Thyroid gland (tissue), 4 donors: ENCODE results near the gene DAGLA. TPM values are rescaled to one million over a fixed set of nuclear protein-coding genes. Genes with fewer than 3 reads are reported as not detected.
A peak's percentile ranks its signal among the peaks of the same experiment; 100 is the strongest.

ENCODE experiments used
- DNase-seq, 2 donors: peaks; one replicate each; pipeline ENCODE4 v3.0.0-alpha.2; 2019
- H3K27ac ChIP-seq, 3 donors: fragments of 200-600 bp; sonication (generic); 1 replicate in 2 of 3; 2 replicates in 1 of 3; pipeline ENCODE4 v1.5.1; 2016 to 2019; ENCODE audit warnings: mild to moderate bottlenecking in 1 of 3, moderate library complexity in 1 of 3
- H3K27me3 ChIP-seq: fragments of 200-600 bp; sonication (generic); one replicate; pipeline ENCODE4 v1.5.1; 2019
- H3K36me3 ChIP-seq, 2 donors: fragments of 200-600 bp; sonication (generic); one replicate each; pipeline ENCODE4 v1.5.1; 2016 to 2019
- H3K4me1 ChIP-seq, 2 donors: fragments of 200-600 bp; sonication (generic); one replicate each; pipeline ENCODE4 v1.5.1; 2017 to 2019
- H3K4me3 ChIP-seq, 3 donors: fragments of 200-600 bp; sonication (generic); replicated peaks in 1 of 3; 1 replicate in 2 of 3; 2 replicates in 1 of 3; pipeline ENCODE4 v1.5.1; 2016; ENCODE audit warnings: mild to moderate bottlenecking in 1 of 3
- H3K9me3 ChIP-seq: fragments of 200-600 bp; sonication (generic); one replicate; pipeline ENCODE4 v1.5.1; 2017
- CTCF ChIP-seq, 6 experiments: fragments of 200-600 bp in 3 of 6; fragments of 450-650 bp in 3 of 6; sonication (generic) in 3 of 6; IDR thresholded peaks; one replicate each; pipeline ENCODE4 v1.5.1; 2016 to 2019; ENCODE audit warnings: antibody characterized with exemption in 6 of 6, mild to moderate bottlenecking in 2 of 6, inconsistent platforms in 1 of 6, moderate library complexity in 1 of 6
- POLR2A ChIP-seq, 2 donors: fragments of 450-650 bp; IDR thresholded peaks; one replicate each; pipeline ENCODE4 v1.6.1; 2017; ENCODE audit warnings: antibody characterized with exemption in 2 of 2, mild to moderate bottlenecking in 2 of 2, moderate library complexity in 1 of 2
- WGBS, 2 donors: methylation state at CpG; one replicate each; pipeline ENCODE4 v1.1.5; 2017; 5-methylcytosine and 5-hydroxymethylcytosine counted together
- intact Hi-C: fragments of 100-400 bp; cut with DNase I; formaldehyde crosslinking; loops from one replicate; pipeline ENCODE4 v1.15.1; 2023
- total RNA-seq, 4 donors: library from RNA; depleted of rRNA; stranded (reverse); fragments of >200 nt; gene quantifications; one replicate each; pipeline ENCODE4 v1.2.3, GENCODE V29; 2016

The DAGLA gene
- total RNA-seq, 4 donors from 2014 or later = 1.7 to 2.8 (median 1.9) TPM

GRCh38 chr11:61733120-61733978, 53.2 kb downstream of the DAGLA start:
- DNase-seq = peak; percentile 88 to 89
- TF ChIP-seq CTCF (IDR thresholded peaks at IDR 0.05) (peak; percentile 91 to 100 (median 99)), POLR2A (IDR thresholded peaks at IDR 0.05) (no peak)
- H3K27ac ChIP-seq = no peak overlapping the region
- 25% methylated on average over 8 to 13 of the region's 13 CpGs for WGBS, 2 donors
- no peaks in the 10 kb centered on the region for H3K27me3 ChIP-seq
- no peaks in the 10 kb centered on the region for H3K36me3 ChIP-seq
- H3K9me3 ChIP-seq = no peaks in the 10 kb centered on the region
- peaks cover 0 to 6% of the 10 kb centered on the region in 2 donors for H3K4me1 ChIP-seq
- intact Hi-C loops = loop anchor here (2.0 kb wide), 1 partner anchor 53 kb away; the partner anchor contains the start of gene DAGLA
- H3K4me3 ChIP-seq = no peak overlapping the region

GRCh38 chr11:61734767-61735166, 54.6 kb downstream of the DAGLA start:
- Histone ChIP-seq H3K27ac (no peak overlapping the region), H3K36me3 (no peaks in the 10 kb centered on the region), H3K9me3 (no peaks in the 10 kb centered on the region), H3K27me3 (no peaks in the 10 kb centered on the region), H3K4me1 (peaks cover 0 to 6% of the 10 kb centered on the region in 2 donors), H3K4me3 (no peak overlapping the region)
- TF ChIP-seq CTCF (IDR thresholded peaks at IDR 0.05) (no peak), POLR2A (IDR thresholded peaks at IDR 0.05) (no peak)
- 88 to 93% methylated on average over 11 to 12 of the region's 14 CpGs for WGBS, 2 donors
- intact Hi-C loops = no loop called here
- DNase-seq = no peak

GRCh38 chr11:61735391-61735790, 55.2 kb downstream of the DAGLA start:
- H3K9me3 ChIP-seq = no peaks in the 10 kb centered on the region
- DNase-seq = no peak
- 74 to 95% methylated on average over 9 to 12 of the region's 17 CpGs for WGBS, 2 donors
- TF ChIP-seq CTCF (IDR thresholded peaks at IDR 0.05) (no peak), POLR2A (IDR thresholded peaks at IDR 0.05) (no peak)
- H3K27ac ChIP-seq = no peak overlapping the region
- no peaks in the 10 kb centered on the region for H3K36me3 ChIP-seq
- intact Hi-C loops = no loop called here
- peaks cover 0 to 4% of the 10 kb centered on the region in 2 donors for H3K4me1 ChIP-seq
- H3K4me3 ChIP-seq = no peak overlapping the region
- H3K27me3 ChIP-seq = no peaks in the 10 kb centered on the region

GRCh38 chr11:61736310-61736709, 56.1 kb downstream of the DAGLA start:
- H3K27me3 ChIP-seq = no peaks in the 10 kb centered on the region
- TF ChIP-seq CTCF (IDR thresholded peaks at IDR 0.05) (no peak), POLR2A (IDR thresholded peaks at IDR 0.05) (no peak)
- H3K4me1 ChIP-seq = peaks cover 0 to 4% of the 10 kb centered on the region in 2 donors
- intact Hi-C loops = no loop called here
- H3K36me3 ChIP-seq = no peaks in the 10 kb centered on the region
- no peaks in the 10 kb centered on the region for H3K9me3 ChIP-seq
- H3K4me3 ChIP-seq = no peak overlapping the region
- 91 to 93% methylated on average over 5 of the region's 5 CpGs for WGBS, 2 donors
- no peak for DNase-seq
- no peak overlapping the region for H3K27ac ChIP-seq

GRCh38 chr11:61737131-61737530, 56.9 kb downstream of the DAGLA start:
- DNase-seq = no peak
- no peak overlapping the region for H3K4me3 ChIP-seq
- intact Hi-C loops = no loop called here
- H3K36me3 ChIP-seq = no peaks in the 10 kb centered on the region
- peaks cover 0 to 4% of the 10 kb centered on the region in 2 donors for H3K4me1 ChIP-seq
- H3K27me3 ChIP-seq = no peaks in the 10 kb centered on the region
- no peaks in the 10 kb centered on the region for H3K9me3 ChIP-seq
- no peak overlapping the region for H3K27ac ChIP-seq
- TF ChIP-seq CTCF (IDR thresholded peaks at IDR 0.05) (no peak), POLR2A (IDR thresholded peaks at IDR 0.05) (no peak)
- WGBS, 2 donors = 94 to 95% methylated on average over 3 to 11 of the region's 12 CpGs
